IMR-90 (cell line): ENCODE results near the gene KLHDC10. TPM values are rescaled to one million over a fixed set of nuclear protein-coding genes. Genes with fewer than 3 reads are reported as not detected.

Experiments used
- ATAC-seq: fragments of 200-7000 bp; cut with Tn5 transposase; 2 replicates; pipeline ENCODE4 v1.9.1; 2020; ENCODE audit warnings: low read depth, mild to moderate bottlenecking, moderate library complexity
- BruUV-seq: library from RNA; stranded (reverse); fragments of 400-500 nt; replicated peaks from 2 replicates; lab custom pipeline; 2021; lab: Mats Ljungman, UMichigan
- CTCF ChIA-PET: fragments of 300-600 bp; formaldehyde crosslinking; extraction: SDS; loops from one replicate; lab custom pipeline; 2021; ENCODE audit warnings: antibody characterized with exemption; lab: Yijun Ruan, JAX
- POLR2A ChIA-PET: fragments of 300-600 bp; sonication (Branson Sonifier 250); formaldehyde crosslinking; loops from one replicate; lab custom pipeline; 2022; ENCODE audit warnings: antibody characterized with exemption; ENCODE audit not compliant: unreplicated experiment; lab: Charles Lee
- DNase-seq: peaks from one replicate; pipeline ENCODE4 v3.0.0; 2013
- H2AFZ ChIP-seq: replicated peaks from 2 replicates; pipeline ENCODE3; 2013; ENCODE audit warnings: low read length, mild to moderate bottlenecking; ENCODE audit not compliant: poor library complexity
- H2AK5ac ChIP-seq: 2 replicates; pipeline ENCODE4 v1.6.1; 2013; ENCODE audit warnings: low read depth, low read length, inconsistent platforms
- H2AK9ac ChIP-seq: replicated peaks from 2 replicates; pipeline ENCODE3; 2013; ENCODE audit warnings: mild to moderate bottlenecking, low read depth, low read length, moderate library complexity; ENCODE audit not compliant: poor library complexity
- H2BK120ac ChIP-seq: 2 replicates; pipeline ENCODE4 v1.6.1; 2013; ENCODE audit warnings: low read depth, low read length, inconsistent platforms
- H2BK15ac ChIP-seq: 3 replicates; pipeline ENCODE4 v1.6.1; 2013; ENCODE audit warnings: low read depth, low read length, inconsistent platforms
- H2BK20ac ChIP-seq: 2 replicates; pipeline ENCODE4 v1.6.1; 2013; ENCODE audit warnings: low read depth, mild to moderate bottlenecking, inconsistent platforms, low read length, moderate library complexity
- H2BK5ac ChIP-seq: 2 replicates; pipeline ENCODE4 v1.6.1; 2013; ENCODE audit warnings: mild to moderate bottlenecking, low read depth, low read length, inconsistent platforms; ENCODE audit not compliant: poor library complexity, severe bottlenecking
- H3K14ac ChIP-seq: replicated peaks from 2 replicates; pipeline ENCODE4 v1.6.1; 2013; ENCODE audit warnings: low read depth, low read length, inconsistent platforms
- H3K18ac ChIP-seq: 2 replicates; pipeline ENCODE4 v1.6.1; 2013; ENCODE audit warnings: low read depth, low read length, control low read depth
- H3K23ac ChIP-seq: 2 replicates; pipeline ENCODE4 v1.6.1; 2013; ENCODE audit warnings: low read depth, low read length, inconsistent platforms
- H3K27ac ChIP-seq: 2 replicates; pipeline ENCODE4 v1.5.1; 2013; ENCODE audit warnings: mild to moderate bottlenecking, control low read depth, low read length; ENCODE audit not compliant: insufficient read depth
- H3K27me3 ChIP-seq: 2 replicates; pipeline ENCODE4 v1.6.1; 2013; ENCODE audit warnings: low read length; ENCODE audit not compliant: control insufficient read depth, insufficient read depth
- H3K36me3 ChIP-seq: 2 replicates; pipeline ENCODE4 v1.6.1; 2013; ENCODE audit warnings: low read length, mixed read lengths; ENCODE audit not compliant: control insufficient read depth, insufficient read depth
- H3K4ac ChIP-seq: 2 replicates; pipeline ENCODE4 v1.6.1; 2013; ENCODE audit warnings: low read depth, low read length, inconsistent platforms
- H3K4me1 ChIP-seq: 2 replicates; pipeline ENCODE4 v1.6.1; 2013; ENCODE audit warnings: low read length, mixed read lengths; ENCODE audit not compliant: control insufficient read depth, insufficient read depth
- H3K4me2 ChIP-seq: 2 replicates; pipeline ENCODE4 v1.6.1; 2013; ENCODE audit warnings: low read depth, mild to moderate bottlenecking, control low read depth, low read length, moderate library complexity
- H3K4me3 ChIP-seq: 2 replicates; pipeline ENCODE4 v1.5.1; 2013; ENCODE audit warnings: low read depth, mild to moderate bottlenecking, control low read depth, low read length, moderate library complexity; ENCODE audit not compliant: insufficient read depth
- H3K56ac ChIP-seq: 2 replicates; pipeline ENCODE4 v1.6.1; 2013; ENCODE audit warnings: low read length, inconsistent platforms; ENCODE audit not compliant: insufficient read depth; ENCODE audit errors: extremely low read depth
- H3K79me1 ChIP-seq, 2 experiments: 2 replicates each; pipeline ENCODE4 v1.6.1; 2013; ENCODE audit warnings: low read length in 2 of 2, inconsistent platforms in 1 of 2, low read depth in 1 of 2
- H3K9ac ChIP-seq: 2 replicates; pipeline ENCODE4 v1.6.1; 2013; ENCODE audit warnings: low read depth, low read length, control low read depth
- H3K9me1 ChIP-seq: 2 replicates; pipeline ENCODE4 v1.6.1; 2013; ENCODE audit warnings: low read length, inconsistent platforms; ENCODE audit not compliant: insufficient read depth
- H3K9me3 ChIP-seq: 2 replicates; pipeline ENCODE4 v1.6.1; 2013; ENCODE audit warnings: low read length; ENCODE audit not compliant: control insufficient read depth, insufficient read depth
- H4K20me1 ChIP-seq: 2 replicates; pipeline ENCODE4 v1.6.1; 2013; ENCODE audit warnings: low read length, inconsistent platforms; ENCODE audit not compliant: insufficient read depth
- H4K5ac ChIP-seq: 2 replicates; pipeline ENCODE4 v1.6.1; 2013; ENCODE audit warnings: mild to moderate bottlenecking, low read depth, low read length, control low read depth
- H4K8ac ChIP-seq, 2 experiments: 2 replicates each; pipeline ENCODE4 v1.6.1; 2013; ENCODE audit warnings: low read depth in 2 of 2, low read length in 2 of 2, control low read depth in 1 of 2, inconsistent platforms in 1 of 2
- H4K91ac ChIP-seq: 2 replicates; pipeline ENCODE4 v1.6.1; 2013; ENCODE audit warnings: low read depth, low read length, inconsistent platforms; ENCODE audit not compliant: insufficient read depth
- CEBPB ChIP-seq: IDR thresholded peaks from 2 replicates; pipeline ENCODE4 v1.6.1; 2012; ENCODE audit warnings: low read depth, low read length, improper control_type of control experiment
- CHD1 ChIP-seq: IDR thresholded peaks from 2 replicates; pipeline ENCODE4 v1.6.1; 2012; ENCODE audit warnings: low read depth, low read length, improper control_type of control experiment
- MAFK ChIP-seq: IDR thresholded peaks from 2 replicates; pipeline ENCODE4 v1.6.1; 2012; ENCODE audit warnings: low read depth, low read length, improper control_type of control experiment
- MXI1 ChIP-seq: IDR thresholded peaks from 2 replicates; pipeline ENCODE4 v1.6.1; 2012; ENCODE audit warnings: low read depth, mild to moderate bottlenecking, low read length, moderate library complexity, borderline replicate concordance
- WGBS, 2 experiments: methylation state at CpG; one replicate each; pipeline versions ENCODE4 v1.1.5 to v1.1.7; 2013; ENCODE audit warnings: missing lambda C conversion rate in 2 of 2; ENCODE audit not compliant: insufficient read length in 1 of 2; ENCODE audit errors: extremely low coverage in 2 of 2; 5-methylcytosine and 5-hydroxymethylcytosine counted together
- dilution Hi-C: fragments of 300-500 bp; cut with HindIII; formaldehyde crosslinking; loops from one replicate; pipeline ENCODE4 v1.14.3; 2018; ENCODE audit warnings: low sequenced_read_pairs; ENCODE audit not compliant: unreplicated experiment
- in situ Hi-C: fragments of 300-500 bp; cut with MboI; formaldehyde crosslinking; loops from 3 replicates; pipeline ENCODE4 v1.14.3; 2019; ENCODE audit warnings: low sequenced_read_pairs, inconsistent platforms, mixed read lengths
- intact Hi-C: fragments of 100-400 bp; cut with micrococcal nuclease; formaldehyde crosslinking; loops from 2 replicates; pipeline ENCODE4 v1.10.0; 2022
- polyA plus RNA-seq, 3 experiments: library from polyadenylated mRNA; depleted of rRNA; stranded (reverse); fragments of >200 nt; gene quantifications; 2 replicates each; pipeline ENCODE4 v1.2.3, GENCODE V29; 2012; ENCODE audit warnings: low replicate concordance in 1 of 3
- total RNA-seq: library from RNA; depleted of rRNA; stranded (reverse); fragments of >200 nt; gene quantifications from 2 replicates; pipeline ENCODE4 v1.2.3, GENCODE V29; 2012

The KLHDC10 gene
- total and polyA plus RNA-seq, 2 of the 4 experiments (the other 2 are of a cell fraction) = 12.4 to 27.1 TPM

DNA sequence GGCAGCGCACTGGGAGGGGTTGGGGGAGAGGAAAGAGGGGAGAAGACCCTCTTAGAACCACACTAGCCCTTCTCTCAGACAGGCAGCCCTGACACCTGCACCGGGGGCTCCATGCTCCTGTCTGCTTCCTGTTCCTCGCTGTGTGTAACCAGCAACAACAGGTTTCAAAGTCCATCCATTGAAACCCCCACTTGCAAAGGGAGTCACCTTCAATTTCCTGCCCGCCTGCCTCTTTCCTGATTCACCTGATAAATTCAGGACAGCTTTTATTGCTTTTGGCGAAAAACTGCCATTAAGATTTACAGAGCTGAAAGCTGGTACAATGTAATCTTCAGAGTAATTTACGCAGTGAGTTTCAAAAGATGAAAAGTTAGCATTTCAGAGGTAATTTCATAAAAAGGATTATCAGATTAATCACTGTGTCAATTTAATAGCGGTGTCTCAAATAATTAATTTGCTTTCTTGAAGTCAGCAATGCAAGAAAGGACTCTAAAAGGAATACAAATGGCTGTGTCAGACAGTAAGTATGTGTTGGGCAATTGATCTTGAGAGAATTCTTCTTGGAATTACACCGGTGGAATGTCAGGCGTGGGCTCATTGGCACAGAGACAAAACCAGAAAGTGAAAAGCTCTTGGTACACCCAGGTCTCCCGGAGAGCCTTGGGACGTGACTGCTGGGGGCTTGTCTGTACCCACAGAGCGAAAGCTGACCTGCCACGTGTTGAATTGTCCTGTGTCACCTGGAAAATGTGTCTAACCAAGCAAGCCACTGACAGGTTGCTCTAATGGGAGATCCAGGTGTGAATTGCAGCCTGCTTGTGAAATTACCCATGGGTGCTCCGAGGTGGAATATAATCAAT lies 74.2 kb downstream of the KLHDC10 start:
- Histone ChIP-seq H3K27ac (no peak overlapping the region), H2AK5ac (no peak overlapping the region), H3K9me1 (peaks cover 3% of the 10 kb centered on the region; the same call in 1 of the 2 replicates), H2BK5ac (no peak overlapping the region), H3K4me3 (no peak overlapping the region), H3K4me2 (peak overlapping the region; percentile 45; the same call in 1 of the 2 replicates), H3K4me1 (peaks cover 19% of the 10 kb centered on the region), H4K8ac (no peak overlapping the region; a peak in 1 of 4 replicates), H3K9me3 (no peaks in the 10 kb centered on the region), H3K18ac (peak overlapping the region; percentile 46; the same call in 1 of the 2 replicates), H3K9ac (no peak overlapping the region), H3K14ac (no peak overlapping the region), H2BK120ac (peak overlapping the region; percentile 32; the same call in 1 of the 2 replicates), H3K23ac (no peak overlapping the region), H3K56ac (no peak overlapping the region), H3K36me3 (peaks cover 5% of the 10 kb centered on the region; the same call in 1 of the 2 replicates), H3K4ac (no peak overlapping the region), H2BK20ac (no peak overlapping the region), H2BK15ac (no peak overlapping the region), H3K79me1 (no peaks in the 10 kb centered on the region), H2AK9ac (no peak overlapping the region), H3K27me3 (no peaks in the 10 kb centered on the region), H2AFZ (no peak overlapping the region), H4K20me1 (no peaks in the 10 kb centered on the region), H4K5ac (peak overlapping the region; percentile 35; the same call in 1 of the 2 replicates), H4K91ac (0 out of 2 replicates have a peak overlapping the region, but pooled peaks have one; percentile 37)
- ATAC-seq (no peak), DNase-seq (peak; percentile 58)
- dilution Hi-C loops = no loop called here
- ChIA-PET POLR2A (no interaction called here), CTCF (interaction anchor here (0.9 kb wide), 1 partner anchor 10 kb away, joined by 4 read pairs; no protein-coding TSS in a partner anchor)
- no TSS peak for BruUV-seq
- TF ChIP-seq MXI1 (no peak), MAFK (no peak), CHD1 (no peak), CEBPB (peak; percentile 82)
- in situ Hi-C loops = no loop called here
- WGBS, 2 experiments = 57% methylated on average over 8 of the region's 14 CpGs; no CpG with 5 or more reads in 1 of the 2 experiments
- intact Hi-C loops = no loop called here
